ENCODE measurements around the gene NTN1.

NTN1 gene

GRCh38 chr17:9220398-9221146 lies 199.3 kb downstream of the NTN1 start:
- no peak overlapping the region for H3K4me2 ChIP-seq (ENCODE audit: low read length)
- H2BK12ac ChIP-seq (ENCODE audit: low read length) = peak overlapping the region; percentile 39
- peaks cover 21% of the 10 kb centered on the region for H3K79me1 ChIP-seq (ENCODE audit: low read length)
- H3K9me3 ChIP-seq (ENCODE audit: insufficient read depth, low read depth, low read length) = peaks cover 3% of the 10 kb centered on the region
- H3K4me3 ChIP-seq (ENCODE audit: low read depth, low read length) = no peak overlapping the region
- H3K4ac ChIP-seq (ENCODE audit: low read depth, low read length) = no peak overlapping the region
- H3K36me3 ChIP-seq (ENCODE audit: control insufficient read depth in 1 of 2, insufficient read depth in 2 of 2, low read length in 2 of 2) = no peaks in the 10 kb centered on the region
- DNase-seq = no peak
- H2BK5ac ChIP-seq (ENCODE audit: low read depth, low read length, poor library complexity) = no peak overlapping the region
- no peak overlapping the region for H4K12ac ChIP-seq (ENCODE audit: low read depth, low read length)
- H3K18ac ChIP-seq (ENCODE audit: low read length) = no peak overlapping the region
- H3K79me2 ChIP-seq (ENCODE audit: control insufficient read depth, insufficient read depth, low read length, poor library complexity) = no peaks in the 10 kb centered on the region
- WGBS (ENCODE audit: extremely low coverage, insufficient coverage, insufficient read length) = no CpG with 5 or more reads among the region's 23 CpGs
- no peak overlapping the region for H3K27ac ChIP-seq (ENCODE audit: low read depth, low read length)
- H3K9ac ChIP-seq (ENCODE audit: low read length) = no peak overlapping the region
- no peak overlapping the region for H4K8ac ChIP-seq (ENCODE audit: low read depth, low read length)
- H2AK5ac ChIP-seq (ENCODE audit: low read length) = peak overlapping the region; percentile 4
- H2AFZ ChIP-seq (ENCODE audit: insufficient read depth, low read length, poor library complexity) = no peak overlapping the region
- H2BK120ac ChIP-seq (ENCODE audit: insufficient read depth, low read length, poor library complexity) = peak overlapping the region; percentile 3
- H3K14ac ChIP-seq (ENCODE audit: low read length) = no peak overlapping the region
- peaks cover 29 to 33% of the 10 kb centered on the region in 2 experiments for H3K4me1 ChIP-seq (ENCODE audit: control insufficient read depth in 1 of 2, insufficient read depth in 2 of 2, low read length in 2 of 2)
- no peak overlapping the region for H4K91ac ChIP-seq (ENCODE audit: low read depth, low read length)
- no peaks in the 10 kb centered on the region for H3K27me3 ChIP-seq (ENCODE audit: insufficient read depth, low read length)
- H3K23ac ChIP-seq (ENCODE audit: low read length) = no peak overlapping the region

GRCh38 chr17:9221147-9221921 lies 200.0 kb downstream of the NTN1 start:
- Histone ChIP-seq H4K91ac (ENCODE audit: low read depth, low read length) (no peak overlapping the region), H3K9ac (ENCODE audit: low read length) (no peak overlapping the region), H2BK120ac (ENCODE audit: insufficient read depth, low read length, poor library complexity) (no peak overlapping the region), H3K27me3 (ENCODE audit: insufficient read depth, low read length) (no peaks in the 10 kb centered on the region), H2AK5ac (ENCODE audit: low read length) (no peak overlapping the region), H3K18ac (ENCODE audit: low read length) (no peak overlapping the region), H2BK5ac (ENCODE audit: low read depth, low read length, poor library complexity) (no peak overlapping the region), H3K79me1 (ENCODE audit: low read length) (peaks cover 21% of the 10 kb centered on the region), H3K36me3 (ENCODE audit: control insufficient read depth in 1 of 2, insufficient read depth in 2 of 2, low read length in 2 of 2) (no peaks in the 10 kb centered on the region), H3K14ac (ENCODE audit: low read length) (no peak overlapping the region), H2AFZ (ENCODE audit: insufficient read depth, low read length, poor library complexity) (no peak overlapping the region), H4K8ac (ENCODE audit: low read depth, low read length) (no peak overlapping the region), H3K79me2 (ENCODE audit: control insufficient read depth, insufficient read depth, low read length, poor library complexity) (no peaks in the 10 kb centered on the region), H3K4me1 (ENCODE audit: control insufficient read depth in 1 of 2, insufficient read depth in 2 of 2, low read length in 2 of 2) (peaks cover 29 to 33% of the 10 kb centered on the region in 2 experiments), H3K4me3 (ENCODE audit: low read depth, low read length) (no peak overlapping the region), H3K27ac (ENCODE audit: low read depth, low read length) (no peak overlapping the region), H2BK12ac (ENCODE audit: low read length) (peak overlapping the region; percentile 47), H3K9me3 (ENCODE audit: insufficient read depth, low read depth, low read length) (no peaks in the 10 kb centered on the region), H4K12ac (ENCODE audit: low read depth, low read length) (no peak overlapping the region), H3K4me2 (ENCODE audit: low read length) (no peak overlapping the region), H3K4ac (ENCODE audit: low read depth, low read length) (no peak overlapping the region), H3K23ac (ENCODE audit: low read length) (no peak overlapping the region)
- no peak for DNase-seq
- no CpG with 5 or more reads among the region's 25 CpGs for WGBS (ENCODE audit: extremely low coverage, insufficient coverage, insufficient read length)

GRCh38 chr17:9221922-9222180 lies 200.5 kb downstream of the NTN1 start:
- Histone ChIP-seq H3K36me3 (ENCODE audit: control insufficient read depth in 1 of 2, insufficient read depth in 2 of 2, low read length in 2 of 2) (no peaks in the 10 kb centered on the region), H3K9me3 (ENCODE audit: insufficient read depth, low read depth, low read length) (peaks cover under 1% of the 10 kb centered on the region), H2BK5ac (ENCODE audit: low read depth, low read length, poor library complexity) (no peak overlapping the region), H3K27ac (ENCODE audit: low read depth, low read length) (no peak overlapping the region), H3K27me3 (ENCODE audit: insufficient read depth, low read length) (no peaks in the 10 kb centered on the region), H3K9ac (ENCODE audit: low read length) (no peak overlapping the region), H2AFZ (ENCODE audit: insufficient read depth, low read length, poor library complexity) (no peak overlapping the region), H4K8ac (ENCODE audit: low read depth, low read length) (no peak overlapping the region), H3K4me3 (ENCODE audit: low read depth, low read length) (no peak overlapping the region), H3K18ac (ENCODE audit: low read length) (no peak overlapping the region), H3K14ac (ENCODE audit: low read length) (no peak overlapping the region), H2BK12ac (ENCODE audit: low read length) (peak overlapping the region; percentile 47), H3K4ac (ENCODE audit: low read depth, low read length) (no peak overlapping the region), H4K12ac (ENCODE audit: low read depth, low read length) (no peak overlapping the region), H3K4me1 (ENCODE audit: control insufficient read depth in 1 of 2, insufficient read depth in 2 of 2, low read length in 2 of 2) (peaks cover 27 to 33% of the 10 kb centered on the region in 2 experiments), H2AK5ac (ENCODE audit: low read length) (no peak overlapping the region), H3K23ac (ENCODE audit: low read length) (no peak overlapping the region), H3K4me2 (ENCODE audit: low read length) (no peak overlapping the region), H3K79me1 (ENCODE audit: low read length) (peaks cover 17% of the 10 kb centered on the region), H3K79me2 (ENCODE audit: control insufficient read depth, insufficient read depth, low read length, poor library complexity) (no peaks in the 10 kb centered on the region), H2BK120ac (ENCODE audit: insufficient read depth, low read length, poor library complexity) (no peak overlapping the region), H4K91ac (ENCODE audit: low read depth, low read length) (no peak overlapping the region)
- no peak for DNase-seq
- no CpG with 5 or more reads among the region's 5 CpGs for WGBS (ENCODE audit: extremely low coverage, insufficient coverage, insufficient read length)

DNA sequence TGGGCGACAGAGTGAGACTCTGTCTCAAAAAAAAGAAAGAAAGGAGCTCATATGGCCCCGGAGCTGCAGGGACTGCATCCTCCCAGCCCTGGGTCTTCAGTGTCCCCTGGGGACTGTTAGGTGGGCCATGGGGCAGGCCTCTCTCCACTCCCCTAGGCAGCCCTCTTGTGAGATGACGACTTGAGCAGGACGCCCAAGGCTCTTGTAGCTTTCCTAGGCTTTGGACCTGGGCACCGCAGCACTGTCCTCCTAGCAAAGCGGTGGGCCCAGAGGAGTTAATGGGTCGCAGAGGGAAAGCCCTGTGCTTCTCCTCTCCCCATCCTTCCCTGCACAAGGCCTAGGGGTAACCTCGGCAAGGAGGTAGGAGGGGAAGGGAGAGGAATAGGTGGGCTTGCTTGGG lies 202.2 kb downstream of the NTN1 start:
- Histone ChIP-seq H4K12ac (ENCODE audit: low read depth, low read length) (no peak overlapping the region), H3K4me3 (ENCODE audit: low read depth, low read length) (no peak overlapping the region), H3K9me3 (ENCODE audit: insufficient read depth, low read depth, low read length) (peaks cover 7% of the 10 kb centered on the region), H4K91ac (ENCODE audit: low read depth, low read length) (no peak overlapping the region), H3K4me1 (ENCODE audit: control insufficient read depth in 1 of 2, insufficient read depth in 2 of 2, low read length in 2 of 2) (peaks cover 14 to 20% of the 10 kb centered on the region in 2 experiments), H2BK5ac (ENCODE audit: low read depth, low read length, poor library complexity) (no peak overlapping the region), H3K4ac (ENCODE audit: low read depth, low read length) (no peak overlapping the region), H3K27me3 (ENCODE audit: insufficient read depth, low read length) (no peaks in the 10 kb centered on the region), H2BK12ac (ENCODE audit: low read length) (no peak overlapping the region), H3K36me3 (ENCODE audit: control insufficient read depth in 1 of 2, insufficient read depth in 2 of 2, low read length in 2 of 2) (no peaks in the 10 kb centered on the region), H3K23ac (ENCODE audit: low read length) (no peak overlapping the region), H3K79me1 (ENCODE audit: low read length) (peaks cover 10% of the 10 kb centered on the region), H3K4me2 (ENCODE audit: low read length) (no peak overlapping the region), H3K27ac (ENCODE audit: low read depth, low read length) (no peak overlapping the region), H3K18ac (ENCODE audit: low read length) (no peak overlapping the region), H3K14ac (ENCODE audit: low read length) (no peak overlapping the region), H3K79me2 (ENCODE audit: control insufficient read depth, insufficient read depth, low read length, poor library complexity) (no peaks in the 10 kb centered on the region), H3K9ac (ENCODE audit: low read length) (no peak overlapping the region), H2AFZ (ENCODE audit: insufficient read depth, low read length, poor library complexity) (no peak overlapping the region), H2BK120ac (ENCODE audit: insufficient read depth, low read length, poor library complexity) (no peak overlapping the region), H4K8ac (ENCODE audit: low read depth, low read length) (no peak overlapping the region), H2AK5ac (ENCODE audit: low read length) (no peak overlapping the region)
- DNase-seq = no peak
- no CpG with 5 or more reads among the region's 8 CpGs for WGBS (ENCODE audit: extremely low coverage, insufficient coverage, insufficient read length)
